HG03025 (cell line): Measurements from ENCODE around the gene PCDHB3.
"Not testable (repeated sequence)": the region's sequence is repeated elsewhere in the genome, so short reads cannot be mapped to it uniquely, and the experiment has no call there.

Source experiments
- ATAC-seq: cut with Tn5 transposase; IDR thresholded peaks from one replicate; pipeline ENCODE4 v1.9.1; 2021; ENCODE audit warnings: mild to moderate bottlenecking, moderate library complexity; ENCODE audit not compliant: unreplicated experiment, low FRiP score

PCDHB3 gene

GRCh38 chr5:141135030-141135717, 34.9 kb downstream of the PCDHB3 start, which contains the start of gene PCDHB5:
Gene PCDHB5 (plus strand): TSS chr5:141135206. CDS start chr5:141135435, 229 bp downstream.
- ATAC-seq, result no peak

- no peak for ATAC-seq
These were observed 35.5 kb downstream of the PCDHB3 start for GRCh38 chr5:141135718-141136266.

GRCh38 chr5:141137346-141137745, 37.1 kb downstream of the PCDHB3 start:
- ATAC-seq, result not testable (repeated sequence)

- no peak for ATAC-seq
These were observed 49.5 kb downstream of the PCDHB3 start, which contains the start of gene PCDHB6 for GRCh38 chr5:141149812-141150211. Gene PCDHB6 (plus strand): TSS chr5:141150057. CDS start chr5:141150258, 201 bp downstream.

DNA sequence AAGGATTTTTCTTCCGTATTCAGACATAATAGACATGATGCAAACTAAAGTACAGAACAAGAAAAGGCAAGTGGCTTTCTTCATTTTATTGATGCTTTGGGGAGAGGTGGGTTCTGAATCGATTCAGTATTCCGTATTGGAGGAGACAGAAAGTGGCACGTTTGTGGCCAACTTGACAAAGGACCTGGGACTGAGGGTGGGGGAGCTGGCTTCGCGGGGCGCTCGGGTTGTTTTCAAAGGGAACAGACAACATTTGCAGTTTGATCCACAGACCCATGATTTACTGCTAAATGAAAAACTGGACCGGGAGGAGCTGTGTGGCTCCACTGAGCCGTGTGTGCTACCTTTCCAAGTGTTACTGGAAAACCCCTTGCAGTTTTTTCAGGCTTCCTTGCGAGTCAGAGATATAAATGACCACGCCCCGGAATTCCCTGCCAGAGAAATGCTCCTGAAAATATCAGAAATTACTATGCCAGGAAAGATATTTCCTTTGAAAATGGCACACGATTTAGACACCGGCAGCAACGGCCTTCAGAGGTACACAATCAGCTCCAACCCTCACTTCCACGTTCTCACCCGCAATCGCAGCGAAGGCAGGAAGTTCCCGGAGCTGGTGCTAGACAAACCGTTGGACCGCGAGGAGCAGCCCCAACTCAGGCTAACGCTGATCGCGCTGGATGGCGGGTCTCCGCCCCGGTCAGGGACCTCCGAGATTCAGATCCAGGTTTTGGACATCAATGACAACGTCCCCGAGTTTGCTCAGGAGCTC, 50.1 kb downstream of the PCDHB3 start:
- ATAC-seq, result no peak

GRCh38 chr5:141150993-141151325, 50.7 kb downstream of the PCDHB3 start:
- no peak for ATAC-seq

DNA sequence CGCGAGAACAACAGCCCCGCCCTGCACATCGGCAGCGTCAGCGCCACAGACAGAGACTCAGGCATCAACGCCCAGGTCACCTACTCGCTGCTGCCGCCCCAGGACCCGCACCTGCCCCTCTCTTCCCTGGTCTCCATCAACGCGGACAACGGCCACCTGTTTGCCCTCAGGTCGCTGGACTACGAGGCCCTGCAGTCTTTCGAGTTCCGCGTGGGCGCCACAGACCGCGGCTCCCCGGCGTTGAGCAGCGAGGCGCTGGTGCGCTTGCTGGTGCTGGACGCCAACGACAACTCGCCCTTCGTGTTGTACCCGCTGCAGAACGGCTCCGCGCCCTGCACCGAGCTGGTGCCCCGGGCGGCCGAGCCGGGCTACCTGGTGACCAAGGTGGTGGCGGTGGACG, 51.4 kb downstream of the PCDHB3 start:
- ATAC-seq, result not testable (repeated sequence)

- not testable (repeated sequence) for ATAC-seq
These were observed 51.8 kb downstream of the PCDHB3 start for GRCh38 chr5:141152096-141152495.
